Trophoblast cell (in vitro differentiated cells and primary cell): ENCODE data around the gene PLXNA3.

Experiments
- DNase-seq, 2 donors: peaks; one replicate each; pipeline ENCODE4 v3.0.0-alpha.2; 2016
- H2AFZ ChIP-seq: 2 replicates; pipeline ENCODE4 v1.6.1; 2013; ENCODE audit warnings: low read length, moderate library complexity, mild to moderate bottlenecking; ENCODE audit not compliant: insufficient read depth, poor library complexity
- H2AK5ac ChIP-seq: 2 replicates; pipeline ENCODE4 v1.6.1; 2013; ENCODE audit warnings: mild to moderate bottlenecking, low read length
- H2BK120ac ChIP-seq: 2 replicates; pipeline ENCODE4 v1.6.1; 2013; ENCODE audit warnings: low read length, mild to moderate bottlenecking, moderate library complexity; ENCODE audit not compliant: insufficient read depth, poor library complexity
- H2BK12ac ChIP-seq: 2 replicates; pipeline ENCODE4 v1.6.1; 2013; ENCODE audit warnings: mild to moderate bottlenecking, low read length, moderate library complexity
- H2BK5ac ChIP-seq: 2 replicates; pipeline ENCODE4 v1.6.1; 2013; ENCODE audit warnings: low read length, low read depth, moderate library complexity, mild to moderate bottlenecking; ENCODE audit not compliant: poor library complexity
- H3K14ac ChIP-seq: 2 replicates; pipeline ENCODE4 v1.6.1; 2013; ENCODE audit warnings: mild to moderate bottlenecking, low read length
- H3K18ac ChIP-seq: 2 replicates; pipeline ENCODE4 v1.6.1; 2013; ENCODE audit warnings: mild to moderate bottlenecking, low read length
- H3K23ac ChIP-seq: 2 replicates; pipeline ENCODE4 v1.6.1; 2013; ENCODE audit warnings: low read length
- H3K27ac ChIP-seq: 2 replicates; pipeline ENCODE4 v1.5.1; 2013; ENCODE audit warnings: low read depth, mild to moderate bottlenecking, inconsistent platforms, low read length, moderate library complexity
- H3K27me3 ChIP-seq: 2 replicates; pipeline ENCODE4 v1.6.1; 2013; ENCODE audit warnings: inconsistent platforms, mild to moderate bottlenecking, low read length, moderate library complexity; ENCODE audit not compliant: insufficient read depth
- H3K36me3 ChIP-seq, 2 experiments: 1 replicate in 1 of 2; 2 replicates in 1 of 2; pipeline ENCODE4 v1.6.1; 2013; ENCODE audit warnings: low read length in 2 of 2, mild to moderate bottlenecking in 2 of 2, moderate library complexity in 1 of 2; ENCODE audit not compliant: insufficient read depth in 2 of 2, control insufficient read depth in 1 of 2
- H3K4ac ChIP-seq: 2 replicates; pipeline ENCODE4 v1.6.1; 2013; ENCODE audit warnings: low read depth, mild to moderate bottlenecking, low read length, moderate library complexity
- H3K4me1 ChIP-seq, 2 experiments: 1 replicate in 1 of 2; 2 replicates in 1 of 2; pipeline ENCODE4 v1.6.1; 2013; ENCODE audit warnings: low read length in 2 of 2, mild to moderate bottlenecking in 2 of 2, moderate library complexity in 1 of 2; ENCODE audit not compliant: insufficient read depth in 2 of 2, control insufficient read depth in 1 of 2
- H3K4me2 ChIP-seq: 2 replicates; pipeline ENCODE4 v1.6.1; 2013; ENCODE audit warnings: inconsistent platforms, mild to moderate bottlenecking, low read length, moderate library complexity
- H3K4me3 ChIP-seq: 2 replicates; pipeline ENCODE4 v1.5.1; 2013; ENCODE audit warnings: mild to moderate bottlenecking, low read depth, low read length, inconsistent platforms
- H3K79me1 ChIP-seq: one replicate; pipeline ENCODE4 v1.6.1; 2013; ENCODE audit warnings: low read length
- H3K79me2 ChIP-seq: 2 replicates; pipeline ENCODE4 v1.6.1; 2013; ENCODE audit warnings: low read length, mild to moderate bottlenecking; ENCODE audit not compliant: control insufficient read depth, insufficient read depth, poor library complexity
- H3K9ac ChIP-seq: 2 replicates; pipeline ENCODE4 v1.6.1; 2013; ENCODE audit warnings: mild to moderate bottlenecking, low read length
- H3K9me3 ChIP-seq: 2 replicates; pipeline ENCODE4 v1.6.1; 2013; ENCODE audit warnings: low read depth, mild to moderate bottlenecking, control low read depth, inconsistent platforms, low read length; ENCODE audit not compliant: insufficient read depth
- H4K12ac ChIP-seq: 2 replicates; pipeline ENCODE4 v1.6.1; 2013; ENCODE audit warnings: low read depth, mild to moderate bottlenecking, low read length, moderate library complexity
- H4K8ac ChIP-seq: 2 replicates; pipeline ENCODE4 v1.6.1; 2013; ENCODE audit warnings: low read depth, mild to moderate bottlenecking, low read length, moderate library complexity
- H4K91ac ChIP-seq: one replicate; pipeline ENCODE4 v1.6.1; 2013; ENCODE audit warnings: low read depth, mild to moderate bottlenecking, low read length, moderate library complexity
- WGBS: extraction: QIAGEN DNeasy Blood & Tissue Kit; methylation state at CpG from one replicate; pipeline ENCODE4 v1.1.7; 2013; ENCODE audit warnings: missing lambda C conversion rate; ENCODE audit not compliant: insufficient read length, insufficient coverage; ENCODE audit errors: extremely low coverage; 5-methylcytosine and 5-hydroxymethylcytosine counted together

The PLXNA3 gene

GRCh38 chrX:154412468-154412867 is 45.6 kb upstream of the PLXNA3 start:
- Histone ChIP-seq H3K4me2 (peak overlapping the region; percentile 94), H3K79me1 (peaks cover 9% of the 10 kb centered on the region), H3K27me3 (no peaks in the 10 kb centered on the region), H3K9me3 (no peaks in the 10 kb centered on the region), H2AK5ac (no peak overlapping the region), H2AFZ (no peak overlapping the region), H3K36me3 (peaks cover 0 to 4% of the 10 kb centered on the region in 2 experiments), H3K23ac (no peak overlapping the region), H3K79me2 (peaks cover 11% of the 10 kb centered on the region), H4K12ac (peak overlapping the region; percentile 92), H3K14ac (no peak overlapping the region), H3K4me3 (no peak overlapping the region), H3K9ac (no peak overlapping the region), H4K91ac (peak overlapping the region; percentile 43), H3K4me1 (peaks cover 9 to 14% of the 10 kb centered on the region in 2 experiments), H4K8ac (peak overlapping the region; percentile 6), H2BK120ac (no peak overlapping the region), H2BK5ac (no peak overlapping the region), H3K4ac (no peak overlapping the region), H2BK12ac (no peak overlapping the region), H3K18ac (no peak overlapping the region), H3K27ac (no peak overlapping the region)
- WGBS, result no CpG with 5 or more reads among the region's 4 CpGs
- DNase-seq, result no peak

GRCh38 chrX:154413142-154413541 is 44.9 kb upstream of the PLXNA3 start:
- Histone ChIP-seq H3K4me2 (no peak overlapping the region), H3K14ac (no peak overlapping the region), H3K79me1 (peaks cover 9% of the 10 kb centered on the region), H2BK5ac (no peak overlapping the region), H3K4ac (no peak overlapping the region), H3K79me2 (peaks cover 11% of the 10 kb centered on the region), H3K4me1 (peaks cover 9 to 14% of the 10 kb centered on the region in 2 experiments), H2BK120ac (no peak overlapping the region), H3K4me3 (no peak overlapping the region), H4K8ac (no peak overlapping the region), H3K9ac (no peak overlapping the region), H4K12ac (no peak overlapping the region), H3K23ac (no peak overlapping the region), H3K18ac (no peak overlapping the region), H3K27me3 (no peaks in the 10 kb centered on the region), H2AK5ac (no peak overlapping the region), H2AFZ (no peak overlapping the region), H3K9me3 (no peaks in the 10 kb centered on the region), H4K91ac (no peak overlapping the region), H3K27ac (no peak overlapping the region), H3K36me3 (peaks cover 0 to 4% of the 10 kb centered on the region in 2 experiments), H2BK12ac (no peak overlapping the region)
- DNase-seq, result no peak
- no CpG with 5 or more reads among the region's 8 CpGs for WGBS

- H3K27ac ChIP-seq, result no peak overlapping the region
- H3K4me3 ChIP-seq, result no peak overlapping the region
- H4K12ac ChIP-seq, result no peak overlapping the region
- no peak overlapping the region for H2AK5ac ChIP-seq
- H2BK5ac ChIP-seq, result no peak overlapping the region
- H3K14ac ChIP-seq, result no peak overlapping the region
- peaks cover 2 to 4% of the 10 kb centered on the region in 2 experiments for H3K4me1 ChIP-seq
- H3K18ac ChIP-seq, result no peak overlapping the region
- no peaks in the 10 kb centered on the region for H3K79me2 ChIP-seq
- H3K4ac ChIP-seq, result no peak overlapping the region
- no peaks in the 10 kb centered on the region for H3K79me1 ChIP-seq
- no CpG with 5 or more reads among the region's 7 CpGs for WGBS
- no peak overlapping the region for H4K91ac ChIP-seq
- H3K36me3 ChIP-seq, result peaks cover 9 to 14% of the 10 kb centered on the region in 2 experiments
- H3K4me2 ChIP-seq, result no peak overlapping the region
- H3K9ac ChIP-seq, result no peak overlapping the region
- no peaks in the 10 kb centered on the region for H3K27me3 ChIP-seq
- no peak overlapping the region for H4K8ac ChIP-seq
- no peak for DNase-seq
- H3K9me3 ChIP-seq, result no peaks in the 10 kb centered on the region
- H3K23ac ChIP-seq, result no peak overlapping the region
- H2AFZ ChIP-seq, result no peak overlapping the region
- no peak overlapping the region for H2BK120ac ChIP-seq
- no peak overlapping the region for H2BK12ac ChIP-seq
Measured at GRCh38 chrX:154417157-154417556, 40.9 kb upstream of the PLXNA3 start.

GRCh38 chrX:154419189-154419588 is 38.9 kb upstream of the PLXNA3 start:
- Histone ChIP-seq H3K9ac (no peak overlapping the region), H2AK5ac (no peak overlapping the region), H3K36me3 (peaks cover 9 to 10% of the 10 kb centered on the region in 2 experiments), H3K4me2 (no peak overlapping the region), H2AFZ (no peak overlapping the region), H3K79me2 (no peaks in the 10 kb centered on the region), H4K12ac (no peak overlapping the region), H3K14ac (no peak overlapping the region), H4K91ac (no peak overlapping the region), H3K27me3 (no peaks in the 10 kb centered on the region), H2BK120ac (no peak overlapping the region), H3K4ac (no peak overlapping the region), H3K18ac (no peak overlapping the region), H3K9me3 (no peaks in the 10 kb centered on the region), H2BK12ac (no peak overlapping the region), H3K27ac (no peak overlapping the region), H3K4me1 (no peaks in the 10 kb centered on the region), H3K23ac (no peak overlapping the region), H3K4me3 (no peak overlapping the region), H2BK5ac (no peak overlapping the region), H4K8ac (no peak overlapping the region), H3K79me1 (no peaks in the 10 kb centered on the region)
- no CpG with 5 or more reads among the region's 8 CpGs for WGBS
- no peak for DNase-seq
